Measurements from ENCODE around the gene ADARB1. TPM values are rescaled to one million over a fixed set of nuclear protein-coding genes. Genes with fewer than 3 reads are reported as not detected.

Gene ADARB1
- total and polyA plus RNA-seq, 4 experiments from 2014 or later, result 4.6 to 50.0 (median 30.9) TPM

DNA sequence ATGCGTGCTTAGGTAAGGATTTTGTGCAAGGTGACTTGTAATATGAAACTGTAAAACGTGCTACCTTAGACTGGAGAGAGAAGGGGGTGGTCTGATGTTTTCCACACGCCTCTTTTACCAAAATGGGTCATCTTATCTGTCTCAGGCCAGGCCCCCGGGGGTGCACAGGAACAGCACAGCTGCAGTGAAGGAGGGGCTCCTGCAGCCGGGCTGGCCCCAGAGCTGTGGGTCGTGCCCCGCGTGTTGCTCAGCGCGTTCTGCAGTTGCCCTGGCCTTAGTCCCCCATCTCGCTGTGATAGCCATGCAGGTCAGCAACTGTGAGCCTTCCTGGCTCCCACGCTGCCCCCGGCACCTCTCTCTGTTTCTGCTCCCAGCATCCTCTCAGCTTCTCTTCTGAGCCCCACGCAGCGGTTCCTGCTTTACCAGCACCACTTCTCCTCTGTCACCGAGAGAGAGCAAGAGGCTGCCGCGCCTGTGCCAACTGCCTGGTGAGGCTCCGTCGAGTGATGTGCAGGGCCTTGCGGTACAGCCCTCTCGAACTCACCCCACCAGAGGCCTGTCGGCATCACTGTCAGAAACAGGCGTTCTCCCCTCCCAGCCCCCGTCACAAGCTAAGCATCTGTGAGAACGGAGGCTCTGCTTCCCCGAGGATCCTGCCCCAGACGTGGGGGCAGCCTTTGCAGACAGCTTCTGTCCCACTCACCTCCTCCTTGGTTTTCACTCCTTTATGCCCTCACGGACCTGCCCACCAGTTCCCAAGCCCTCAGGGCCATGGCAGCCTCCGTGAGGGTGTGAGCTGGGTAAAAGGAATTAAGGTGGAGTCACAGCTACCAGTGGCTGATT is 73.3 kb downstream of the ADARB1 start:
- no peak overlapping the region for H3K4me3 ChIP-seq (ENCODE audit: low read length in 2 of 2)
- H3K27me3 ChIP-seq (ENCODE audit: insufficient read depth, low read length), result no peaks in the 10 kb centered on the region
- CTCF ChIA-PET (ENCODE audit: partially characterized antibody), result interaction anchor here (1.8 to 3.5 kb wide), 2 partner anchors 10 to 19 kb away, joined by 4 to 28 read pairs; no protein-coding TSS in a partner anchor
- H3K36me3 ChIP-seq (ENCODE audit: insufficient read depth, low read length), result no peaks in the 10 kb centered on the region
- Mint-ChIP-seq H3K27ac (no peak overlapping the region), H3K27me3 (no peaks in the 10 kb centered on the region), H3K4me3 (no peak overlapping the region), H3K4me1 (peaks cover 10 to 27% (median 17%) of the 10 kb centered on the region in 4 donors), H3K9me3 (no peaks in the 10 kb centered on the region), H3K36me3 (peaks cover 20 to 55% of the 10 kb centered on the region in 2 donors)
- H3K27ac ChIP-seq (ENCODE audit: low read depth, low read length), result no peak overlapping the region
- H3K9me3 ChIP-seq (ENCODE audit: control insufficient read depth in 1 of 2, low read length in 2 of 2), result no peaks in the 10 kb centered on the region
- peaks cover 11% of the 10 kb centered on the region for H3K4me1 ChIP-seq (ENCODE audit: insufficient read depth, low read length)
- POLR2A ChIA-PET (ENCODE audit: partially characterized antibody), result no interaction called here
- no peak for DNase-seq
- intact Hi-C loops (cut with micrococcal nuclease), result no loop called here

GRCh38 chr21:45148316-45148990 is 74.1 kb downstream of the ADARB1 start:
- Histone ChIP-seq H3K4me1 (ENCODE audit: insufficient read depth, low read length) (peaks cover 19% of the 10 kb centered on the region), H3K9me3 (ENCODE audit: control insufficient read depth in 1 of 2, low read length in 2 of 2) (no peaks in the 10 kb centered on the region), H3K27me3 (ENCODE audit: insufficient read depth, low read length) (no peaks in the 10 kb centered on the region), H3K4me3 (ENCODE audit: low read length in 2 of 2) (no peak overlapping the region), H3K27ac (ENCODE audit: low read depth, low read length) (no peak overlapping the region), H3K36me3 (ENCODE audit: insufficient read depth, low read length) (no peaks in the 10 kb centered on the region)
- no peak for DNase-seq
- H3K27me3 Mint-ChIP-seq, result no peaks in the 10 kb centered on the region
- H3K27ac Mint-ChIP-seq, result peak overlapping the region in 2 of 7 donors; percentile 2 to 23
- ChIA-PET POLR2A (ENCODE audit: partially characterized antibody) (no interaction called here), CTCF (ENCODE audit: partially characterized antibody) (interaction anchor here (1.8 to 3.5 kb wide), 2 partner anchors 11 to 20 kb away, joined by 4 to 28 read pairs; no protein-coding TSS in a partner anchor)
- H3K36me3 Mint-ChIP-seq, result peaks cover 15 to 50% of the 10 kb centered on the region in 2 donors
- H3K4me3 Mint-ChIP-seq, result no peak overlapping the region
- intact Hi-C loops (cut with micrococcal nuclease), result no loop called here
- H3K9me3 Mint-ChIP-seq, result no peaks in the 10 kb centered on the region
- H3K4me1 Mint-ChIP-seq, result peaks cover 15 to 29% (median 22%) of the 10 kb centered on the region in 4 donors

- Histone ChIP-seq H3K9me3 (ENCODE audit: control insufficient read depth in 1 of 2, low read length in 2 of 2) (no peaks in the 10 kb centered on the region), H3K4me1 (ENCODE audit: insufficient read depth, low read length) (peaks cover 24% of the 10 kb centered on the region), H3K36me3 (ENCODE audit: insufficient read depth, low read length) (no peaks in the 10 kb centered on the region), H3K27ac (ENCODE audit: low read depth, low read length) (no peak overlapping the region), H3K27me3 (ENCODE audit: insufficient read depth, low read length) (no peaks in the 10 kb centered on the region), H3K4me3 (ENCODE audit: low read length in 2 of 2) (no peak overlapping the region)
- DNase-seq, result no peak
- Mint-ChIP-seq H3K9me3 (no peaks in the 10 kb centered on the region), H3K27ac (peak overlapping the region in 2 of 7 donors; percentile 4 to 31), H3K36me3 (peaks cover 11 to 45% of the 10 kb centered on the region in 2 donors), H3K4me1 (peaks cover 19 to 35% (median 26%) of the 10 kb centered on the region in 4 donors), H3K27me3 (no peaks in the 10 kb centered on the region), H3K4me3 (no peak overlapping the region)
- POLR2A ChIA-PET (ENCODE audit: partially characterized antibody), result no interaction called here
- intact Hi-C loops (cut with micrococcal nuclease), result no loop called here
- CTCF ChIA-PET (ENCODE audit: partially characterized antibody), result interaction anchor here (3.5 kb wide), 1 partner anchor 11 kb away, joined by 28 read pairs; no protein-coding TSS in a partner anchor
These were observed 74.6 kb downstream of the ADARB1 start for GRCh38 chr21:45149021-45149420.

GRCh38 chr21:45150638-45151131 is 76.3 kb downstream of the ADARB1 start:
- Mint-ChIP-seq H3K4me1 (peaks cover 30 to 51% (median 40%) of the 10 kb centered on the region in 4 donors), H3K9me3 (no peaks in the 10 kb centered on the region), H3K4me3 (peak overlapping the region in 1 of 8 donors; percentile 30), H3K27ac (peak overlapping the region in 6 of 7 donors; percentile 11 to 83 (median 42)), H3K27me3 (no peaks in the 10 kb centered on the region), H3K36me3 (peaks cover 11 to 31% of the 10 kb centered on the region in 2 donors)
- Histone ChIP-seq H3K27ac (ENCODE audit: low read depth, low read length) (no peak overlapping the region), H3K4me1 (ENCODE audit: insufficient read depth, low read length) (peaks cover 38% of the 10 kb centered on the region), H3K4me3 (ENCODE audit: low read length in 2 of 2) (no peak overlapping the region), H3K9me3 (ENCODE audit: control insufficient read depth in 1 of 2, low read length in 2 of 2) (no peaks in the 10 kb centered on the region), H3K36me3 (ENCODE audit: insufficient read depth, low read length) (no peaks in the 10 kb centered on the region), H3K27me3 (ENCODE audit: insufficient read depth, low read length) (no peaks in the 10 kb centered on the region)
- POLR2A ChIA-PET (ENCODE audit: partially characterized antibody), result no interaction called here
- CTCF ChIA-PET (ENCODE audit: partially characterized antibody), result interaction anchor here (1.5 kb wide), 1 partner anchor 10 kb away, joined by 8 read pairs; no protein-coding TSS in a partner anchor
- DNase-seq, result no peak
- intact Hi-C loops (cut with micrococcal nuclease), result loop anchor here (5.0 kb wide), 1 partner anchor 137 kb away; the partner anchor contains the start of gene POFUT2

GRCh38 chr21:45151445-45152160 is 77.2 kb downstream of the ADARB1 start:
- peaks cover 19 to 23% of the 10 kb centered on the region in 2 donors for H3K36me3 Mint-ChIP-seq
- peak overlapping the region; percentile 71 to 92 (median 85) for H3K27ac Mint-ChIP-seq
- H3K4me3 Mint-ChIP-seq, result peak overlapping the region in 1 of 8 donors; percentile 81
- peak overlapping the region; percentile 20 for H3K27ac ChIP-seq (ENCODE audit: low read depth, low read length)
- H3K27me3 ChIP-seq (ENCODE audit: insufficient read depth, low read length), result no peaks in the 10 kb centered on the region
- POLR2A ChIA-PET (ENCODE audit: partially characterized antibody), result no interaction called here
- H3K4me1 Mint-ChIP-seq, result peaks cover 32 to 54% (median 45%) of the 10 kb centered on the region in 4 donors
- no peak overlapping the region for H3K4me3 ChIP-seq (ENCODE audit: low read length in 2 of 2)
- H3K4me1 ChIP-seq (ENCODE audit: insufficient read depth, low read length), result peaks cover 38% of the 10 kb centered on the region
- H3K9me3 ChIP-seq (ENCODE audit: control insufficient read depth in 1 of 2, low read length in 2 of 2), result no peaks in the 10 kb centered on the region
- CTCF ChIA-PET (ENCODE audit: partially characterized antibody), result interaction anchor here (1.1 to 2.8 kb wide), 5 partner anchors 10 to 202 kb away, joined by 3 to 26 read pairs (median 8); no protein-coding TSS in a partner anchor
- H3K9me3 Mint-ChIP-seq, result no peaks in the 10 kb centered on the region
- no peaks in the 10 kb centered on the region for H3K27me3 Mint-ChIP-seq
- intact Hi-C loops (cut with micrococcal nuclease), result loop anchor here (1.0 to 5.0 kb wide), 2 partner anchors 136 to 288 kb away; partner anchors contain the start of gene POFUT2
- H3K36me3 ChIP-seq (ENCODE audit: insufficient read depth, low read length), result no peaks in the 10 kb centered on the region
- no peak for DNase-seq

GRCh38 chr21:45152265-45152746 is 77.9 kb downstream of the ADARB1 start:
- Mint-ChIP-seq H3K4me1 (peaks cover 32 to 60% (median 47%) of the 10 kb centered on the region in 4 donors), H3K9me3 (no peaks in the 10 kb centered on the region), H3K27ac (peak overlapping the region; percentile 71 to 92 (median 85)), H3K4me3 (peak overlapping the region in 7 of 8 donors; percentile 28 to 81 (median 74)), H3K27me3 (no peaks in the 10 kb centered on the region), H3K36me3 (peaks cover 20 to 24% of the 10 kb centered on the region in 2 donors)
- Histone ChIP-seq H3K4me1 (ENCODE audit: insufficient read depth, low read length) (peaks cover 38% of the 10 kb centered on the region), H3K27ac (ENCODE audit: low read depth, low read length) (peak overlapping the region; percentile 20), H3K27me3 (ENCODE audit: insufficient read depth, low read length) (no peaks in the 10 kb centered on the region), H3K36me3 (ENCODE audit: insufficient read depth, low read length) (no peaks in the 10 kb centered on the region), H3K4me3 (ENCODE audit: low read length in 2 of 2) (no peak overlapping the region), H3K9me3 (ENCODE audit: control insufficient read depth in 1 of 2, low read length in 2 of 2) (no peaks in the 10 kb centered on the region)
- ChIA-PET POLR2A (ENCODE audit: partially characterized antibody) (no interaction called here), CTCF (ENCODE audit: partially characterized antibody) (interaction anchor here (0.7 to 2.8 kb wide), 6 partner anchors 8 to 202 kb away, joined by 3 to 26 read pairs (median 6); no protein-coding TSS in a partner anchor)
- intact Hi-C loops (cut with micrococcal nuclease), result loop anchor here (1.0 to 5.0 kb wide), 2 partner anchors 135 to 287 kb away; partner anchors contain the start of gene POFUT2
- DNase-seq, result peak; percentile 48 to 69 (median 60)
